ENCODE results near the gene NUTM2D. TPM values are rescaled to one million over a fixed set of nuclear protein-coding genes. Genes with fewer than 3 reads are reported as not detected.
"Not testable (repeated sequence)": the region's sequence is repeated elsewhere in the genome, so short reads cannot be mapped to it uniquely, and the experiment has no call there.

Gene NUTM2D
- total and polyA plus RNA-seq, 2 donors: 1.5 to 2.7 TPM

DNA sequence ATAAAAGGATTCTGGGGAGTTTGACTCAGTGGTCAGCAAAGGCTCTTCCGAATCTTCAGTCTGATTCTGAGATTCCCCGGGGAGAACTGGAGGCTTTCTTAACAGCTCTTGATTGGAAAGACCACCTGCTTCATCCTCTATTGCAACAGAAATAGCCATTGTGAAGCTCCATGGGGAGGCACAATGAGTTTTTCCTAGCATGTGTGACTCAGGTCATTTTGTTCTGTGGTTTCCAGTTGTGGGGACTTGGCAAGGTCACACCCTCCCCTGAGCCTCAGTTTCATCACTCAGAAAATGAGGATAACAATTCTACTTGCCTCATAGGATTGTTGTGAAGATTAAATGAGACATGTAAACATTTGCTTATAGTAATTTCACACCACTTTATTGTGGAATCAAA, 38.7 kb downstream of the NUTM2D start:
- DNase-seq (ENCODE audit: extremely low spot score); H3K4me3 ChIP-seq (ENCODE audit: low read depth, low read length); H3K36me3 ChIP-seq (ENCODE audit: insufficient read depth); H3K27ac ChIP-seq (ENCODE audit: low read depth); H3K4me1 ChIP-seq (ENCODE audit: insufficient read depth): not testable (repeated sequence)
- 89% methylated on average over 2 of the region's 2 CpGs for WGBS

GRCh38 chr10:87398436-87398835, 40.9 kb downstream of the NUTM2D start:
- H3K4me1 ChIP-seq (ENCODE audit: insufficient read depth); H3K27ac ChIP-seq (ENCODE audit: low read depth); H3K36me3 ChIP-seq (ENCODE audit: insufficient read depth); H3K4me3 ChIP-seq (ENCODE audit: low read depth, low read length); DNase-seq (ENCODE audit: extremely low spot score): not testable (repeated sequence)
- 97% methylated on average over 2 of the region's 2 CpGs for WGBS

GRCh38 chr10:87407516-87408467, 50.2 kb downstream of the NUTM2D start:
- H3K4me3 ChIP-seq (ENCODE audit: low read depth, low read length); H3K36me3 ChIP-seq (ENCODE audit: insufficient read depth); DNase-seq (ENCODE audit: extremely low spot score); H3K27ac ChIP-seq (ENCODE audit: low read depth); H3K4me1 ChIP-seq (ENCODE audit: insufficient read depth): not testable (repeated sequence)
- WGBS: 40% methylated on average over 36 of the region's 36 CpGs

DNA sequence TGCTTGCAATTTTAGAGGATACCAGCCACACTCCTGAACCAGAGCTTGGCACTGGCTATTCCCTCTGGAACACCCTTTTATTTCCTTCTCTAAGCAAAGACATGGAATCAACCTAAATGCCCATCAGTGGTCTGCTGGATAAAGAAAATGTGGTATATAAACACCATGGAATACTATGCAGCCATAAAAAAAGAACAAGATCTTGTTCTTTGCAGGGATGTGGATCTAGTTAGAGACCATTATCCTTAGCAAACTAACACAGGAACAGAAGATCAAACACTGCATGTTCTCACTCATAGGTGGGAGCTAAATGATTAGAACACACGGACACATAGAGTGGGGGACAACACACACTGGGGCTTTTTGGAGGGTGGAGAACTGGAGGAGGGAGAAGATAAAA, 56.4 kb downstream of the NUTM2D start:
- not testable (repeated sequence) for H3K4me1 ChIP-seq (ENCODE audit: insufficient read depth)
- 92% methylated on average over 1 of the region's 1 CpG for WGBS

More for the DNA sequence above, 56.4 kb downstream of the NUTM2D start:
- H3K4me3 ChIP-seq (ENCODE audit: low read depth, low read length); H3K27ac ChIP-seq (ENCODE audit: low read depth); DNase-seq (ENCODE audit: extremely low spot score); H3K36me3 ChIP-seq (ENCODE audit: insufficient read depth): not testable (repeated sequence)

Small RNA genes within 50 kb of the gene (small RNA-seq; reads per million reads assigned to genes)
- gene AL355334.1: not detected

Other genes starting within 250 kb of the NUTM2D start
- 0.69 TPM for gene NUTM2A, start 132.3 kb upstream of the NUTM2D start, total RNA-seq
- 1.9 TPM for gene NUTM2A, start 132.3 kb upstream of the NUTM2D start, polyA plus RNA-seq
- 23.1 TPM for gene MINPP1, start 147.1 kb downstream of the NUTM2D start, total RNA-seq
- 11.5 TPM for gene MINPP1, start 147.1 kb downstream of the NUTM2D start, polyA plus RNA-seq

All from urinary bladder (tissue), 4 donors.